Measurements from ENCODE around the gene ADIPOQ. TPM values are rescaled to one million over a fixed set of nuclear protein-coding genes. Genes with fewer than 3 reads are reported as not detected.
"Not testable (repeated sequence)": the region's sequence is repeated elsewhere in the genome, so short reads cannot be mapped to it uniquely, and the experiment has no call there.

The ADIPOQ gene
- total RNA-seq, result 0.69 TPM
- long read RNA-seq, result 0 reads

- no peak for TF ChIP-seq CTCF (IDR thresholded peaks at IDR 0.05; ENCODE audit: borderline replicate concordance)
- H3K36me3 ChIP-seq, result no peaks in the 10 kb centered on the region
- no peaks in the 10 kb centered on the region for H3K9me3 ChIP-seq (replicated peaks)
- no peaks in the 10 kb centered on the region for H3K4me1 ChIP-seq
- intact Hi-C loops (cut with micrococcal nuclease), result no loop called here
- no peak within 1 kb of the TSS for H3K27ac ChIP-seq (replicated peaks)
- H3K4me3 ChIP-seq, result no peak within 1 kb of the TSS
- no peak for DNase-seq
- H3K27me3 ChIP-seq (ENCODE audit: low read depth), result peaks cover 33% of the 10 kb centered on the region
Measured at GRCh38 chr3:186842426-186843038, at the start of gene ADIPOQ. Gene ADIPOQ (plus strand): TSS chr3:186842710. CDS start chr3:186853059, 10,349 bp downstream.

GRCh38 chr3:186798239-186798874, 44.2 kb upstream of the ADIPOQ start:
- no peak for TF ChIP-seq CTCF (IDR thresholded peaks at IDR 0.05; ENCODE audit: borderline replicate concordance)
- Histone ChIP-seq H3K27ac (replicated peaks) (no peak overlapping the region), H3K27me3 (ENCODE audit: low read depth) (no peaks in the 10 kb centered on the region), H3K9me3 (replicated peaks) (no peaks in the 10 kb centered on the region), H3K4me3 (no peak overlapping the region), H3K36me3 (peaks cover 57% of the 10 kb centered on the region), H3K4me1 (no peaks in the 10 kb centered on the region)
- intact Hi-C loops (cut with micrococcal nuclease), result no loop called here
- DNase-seq, result no peak

GRCh38 chr3:186800285-186800684, 42.2 kb upstream of the ADIPOQ start:
- Histone ChIP-seq H3K36me3 (peaks cover 48% of the 10 kb centered on the region), H3K27ac (replicated peaks) (no peak overlapping the region)
- TF ChIP-seq CTCF (IDR thresholded peaks at IDR 0.05; ENCODE audit: borderline replicate concordance), result no peak

GRCh38 chr3:186802701-186803100, 39.8 kb upstream of the ADIPOQ start:
- TF ChIP-seq CTCF (IDR thresholded peaks at IDR 0.05; ENCODE audit: borderline replicate concordance), result no peak
- no peak overlapping the region for H3K4me3 ChIP-seq
- H3K9me3 ChIP-seq (replicated peaks), result no peaks in the 10 kb centered on the region
- intact Hi-C loops (cut with micrococcal nuclease), result no loop called here
- no peak for DNase-seq
- H3K27me3 ChIP-seq (ENCODE audit: low read depth), result no peaks in the 10 kb centered on the region
- peaks cover 30% of the 10 kb centered on the region for H3K36me3 ChIP-seq
- no peak overlapping the region for H3K27ac ChIP-seq (replicated peaks)
- peaks cover 24% of the 10 kb centered on the region for H3K4me1 ChIP-seq

More at GRCh38 chr3:186800285-186800684, 42.2 kb upstream of the ADIPOQ start:
- intact Hi-C loops (cut with micrococcal nuclease), result no loop called here
- DNase-seq, result no peak
- Histone ChIP-seq H3K4me1 (peaks cover 3% of the 10 kb centered on the region), H3K27me3 (ENCODE audit: low read depth) (no peaks in the 10 kb centered on the region), H3K4me3 (no peak overlapping the region), H3K9me3 (replicated peaks) (no peaks in the 10 kb centered on the region)

- DNase-seq; H3K4me3 ChIP-seq; H3K9me3 ChIP-seq (replicated peaks); intact Hi-C loops (cut with micrococcal nuclease); H3K27me3 ChIP-seq (ENCODE audit: low read depth); H3K27ac ChIP-seq (replicated peaks): not testable (repeated sequence)
- Histone ChIP-seq H3K36me3 (peaks cover 23% of the 10 kb centered on the region), H3K4me1 (peaks cover 24% of the 10 kb centered on the region)
Measured at GRCh38 chr3:186803447-186803846, 39.1 kb upstream of the ADIPOQ start.

All from left ventricle myocardium inferior (tissue), 1 donor.